IMR-90 (cell line): ENCODE results near the gene RASSF8. TPM values are rescaled to one million over a fixed set of nuclear protein-coding genes. Genes with fewer than 3 reads are reported as not detected.

Experiments
- ATAC-seq: fragments of 200-7000 bp; cut with Tn5 transposase; 2 replicates; pipeline ENCODE4 v1.9.1; 2020; ENCODE audit warnings: low read depth, mild to moderate bottlenecking, moderate library complexity
- BruUV-seq: library from RNA; stranded (reverse); fragments of 400-500 nt; replicated peaks from 2 replicates; lab custom pipeline; 2021; lab: Mats Ljungman, UMichigan
- CTCF ChIA-PET: fragments of 300-600 bp; formaldehyde crosslinking; extraction: SDS; loops from one replicate; lab custom pipeline; 2021; ENCODE audit warnings: antibody characterized with exemption; lab: Yijun Ruan, JAX
- POLR2A ChIA-PET: fragments of 300-600 bp; sonication (Branson Sonifier 250); formaldehyde crosslinking; loops from one replicate; lab custom pipeline; 2022; ENCODE audit warnings: antibody characterized with exemption; ENCODE audit not compliant: unreplicated experiment; lab: Charles Lee
- DNase-seq: peaks from one replicate; pipeline ENCODE4 v3.0.0; 2013
- H2AFZ ChIP-seq: replicated peaks from 2 replicates; pipeline ENCODE3; 2013; ENCODE audit warnings: low read length, mild to moderate bottlenecking; ENCODE audit not compliant: poor library complexity
- H2AK5ac ChIP-seq: 2 replicates; pipeline ENCODE4 v1.6.1; 2013; ENCODE audit warnings: low read depth, low read length, inconsistent platforms
- H2AK9ac ChIP-seq: replicated peaks from 2 replicates; pipeline ENCODE3; 2013; ENCODE audit warnings: mild to moderate bottlenecking, low read depth, low read length, moderate library complexity; ENCODE audit not compliant: poor library complexity
- H2BK120ac ChIP-seq: 2 replicates; pipeline ENCODE4 v1.6.1; 2013; ENCODE audit warnings: low read depth, low read length, inconsistent platforms
- H2BK15ac ChIP-seq: 3 replicates; pipeline ENCODE4 v1.6.1; 2013; ENCODE audit warnings: low read depth, low read length, inconsistent platforms
- H2BK20ac ChIP-seq: 2 replicates; pipeline ENCODE4 v1.6.1; 2013; ENCODE audit warnings: low read depth, mild to moderate bottlenecking, inconsistent platforms, low read length, moderate library complexity
- H2BK5ac ChIP-seq: 2 replicates; pipeline ENCODE4 v1.6.1; 2013; ENCODE audit warnings: mild to moderate bottlenecking, low read depth, low read length, inconsistent platforms; ENCODE audit not compliant: poor library complexity, severe bottlenecking
- H3K14ac ChIP-seq: replicated peaks from 2 replicates; pipeline ENCODE4 v1.6.1; 2013; ENCODE audit warnings: low read depth, low read length, inconsistent platforms
- H3K18ac ChIP-seq: 2 replicates; pipeline ENCODE4 v1.6.1; 2013; ENCODE audit warnings: low read depth, low read length, control low read depth
- H3K23ac ChIP-seq: 2 replicates; pipeline ENCODE4 v1.6.1; 2013; ENCODE audit warnings: low read depth, low read length, inconsistent platforms
- H3K27ac ChIP-seq: 2 replicates; pipeline ENCODE4 v1.5.1; 2013; ENCODE audit warnings: mild to moderate bottlenecking, control low read depth, low read length; ENCODE audit not compliant: insufficient read depth
- H3K27me3 ChIP-seq: 2 replicates; pipeline ENCODE4 v1.6.1; 2013; ENCODE audit warnings: low read length; ENCODE audit not compliant: control insufficient read depth, insufficient read depth
- H3K36me3 ChIP-seq: 2 replicates; pipeline ENCODE4 v1.6.1; 2013; ENCODE audit warnings: low read length, mixed read lengths; ENCODE audit not compliant: control insufficient read depth, insufficient read depth
- H3K4ac ChIP-seq: 2 replicates; pipeline ENCODE4 v1.6.1; 2013; ENCODE audit warnings: low read depth, low read length, inconsistent platforms
- H3K4me1 ChIP-seq: 2 replicates; pipeline ENCODE4 v1.6.1; 2013; ENCODE audit warnings: low read length, mixed read lengths; ENCODE audit not compliant: control insufficient read depth, insufficient read depth
- H3K4me2 ChIP-seq: 2 replicates; pipeline ENCODE4 v1.6.1; 2013; ENCODE audit warnings: low read depth, mild to moderate bottlenecking, control low read depth, low read length, moderate library complexity
- H3K4me3 ChIP-seq: 2 replicates; pipeline ENCODE4 v1.5.1; 2013; ENCODE audit warnings: low read depth, mild to moderate bottlenecking, control low read depth, low read length, moderate library complexity; ENCODE audit not compliant: insufficient read depth
- H3K56ac ChIP-seq: 2 replicates; pipeline ENCODE4 v1.6.1; 2013; ENCODE audit warnings: low read length, inconsistent platforms; ENCODE audit not compliant: insufficient read depth; ENCODE audit errors: extremely low read depth
- H3K79me1 ChIP-seq, 2 experiments: 2 replicates each; pipeline ENCODE4 v1.6.1; 2013; ENCODE audit warnings: low read length in 2 of 2, inconsistent platforms in 1 of 2, low read depth in 1 of 2
- H3K9ac ChIP-seq: 2 replicates; pipeline ENCODE4 v1.6.1; 2013; ENCODE audit warnings: low read depth, low read length, control low read depth
- H3K9me1 ChIP-seq: 2 replicates; pipeline ENCODE4 v1.6.1; 2013; ENCODE audit warnings: low read length, inconsistent platforms; ENCODE audit not compliant: insufficient read depth
- H3K9me3 ChIP-seq: 2 replicates; pipeline ENCODE4 v1.6.1; 2013; ENCODE audit warnings: low read length; ENCODE audit not compliant: control insufficient read depth, insufficient read depth
- H4K20me1 ChIP-seq: 2 replicates; pipeline ENCODE4 v1.6.1; 2013; ENCODE audit warnings: low read length, inconsistent platforms; ENCODE audit not compliant: insufficient read depth
- H4K5ac ChIP-seq: 2 replicates; pipeline ENCODE4 v1.6.1; 2013; ENCODE audit warnings: mild to moderate bottlenecking, low read depth, low read length, control low read depth
- H4K8ac ChIP-seq, 2 experiments: 2 replicates each; pipeline ENCODE4 v1.6.1; 2013; ENCODE audit warnings: low read depth in 2 of 2, low read length in 2 of 2, control low read depth in 1 of 2, inconsistent platforms in 1 of 2
- H4K91ac ChIP-seq: 2 replicates; pipeline ENCODE4 v1.6.1; 2013; ENCODE audit warnings: low read depth, low read length, inconsistent platforms; ENCODE audit not compliant: insufficient read depth
- BHLHE40 ChIP-seq: fragments of 150-350 bp; IDR thresholded peaks from 2 replicates; pipeline ENCODE4 v1.6.1; 2016; ENCODE audit warnings: mild to moderate bottlenecking, low read depth, low read length
- CHD1 ChIP-seq: IDR thresholded peaks from 2 replicates; pipeline ENCODE4 v1.6.1; 2012; ENCODE audit warnings: low read depth, low read length, improper control_type of control experiment
- MAFK ChIP-seq: IDR thresholded peaks from 2 replicates; pipeline ENCODE4 v1.6.1; 2012; ENCODE audit warnings: low read depth, low read length, improper control_type of control experiment
- MAZ ChIP-seq: IDR thresholded peaks from 2 replicates; pipeline ENCODE4 v1.6.1; 2012; ENCODE audit warnings: low read depth, mild to moderate bottlenecking, low read length, improper control_type of control experiment, moderate library complexity, borderline replicate concordance
- MXI1 ChIP-seq: IDR thresholded peaks from 2 replicates; pipeline ENCODE4 v1.6.1; 2012; ENCODE audit warnings: low read depth, mild to moderate bottlenecking, low read length, moderate library complexity, borderline replicate concordance
- POLR2A ChIP-seq: IDR thresholded peaks from 2 replicates; pipeline ENCODE4 v1.6.1; 2012; ENCODE audit warnings: mild to moderate bottlenecking, low read depth, low read length
- RAD21 ChIP-seq: IDR thresholded peaks from 2 replicates; pipeline ENCODE4 v1.6.1; 2012; ENCODE audit warnings: low read length, improper control_type of control experiment
- RCOR1 ChIP-seq: IDR thresholded peaks from 2 replicates; pipeline ENCODE4 v1.6.1; 2012; ENCODE audit warnings: mild to moderate bottlenecking, low read length, improper control_type of control experiment; ENCODE audit not compliant: insufficient replicate concordance
- RFX5 ChIP-seq: IDR thresholded peaks from 2 replicates; pipeline ENCODE4 v1.8.0; 2012; ENCODE audit warnings: low read depth, mild to moderate bottlenecking, low read length, moderate library complexity
- SMC3 ChIP-seq: fragments of 150-350 bp; IDR thresholded peaks from 2 replicates; pipeline ENCODE4 v1.6.1; 2016; ENCODE audit warnings: low read depth, mild to moderate bottlenecking, antibody characterized with exemption, low read length, moderate library complexity
- USF2 ChIP-seq: fragments of 150-350 bp; IDR thresholded peaks from 2 replicates; pipeline ENCODE4 v1.6.1; 2017; ENCODE audit warnings: mild to moderate bottlenecking, antibody characterized with exemption, low read length, low read depth
- WGBS, 2 experiments: methylation state at CpG; one replicate each; pipeline versions ENCODE4 v1.1.5 to v1.1.7; 2013; ENCODE audit warnings: missing lambda C conversion rate in 2 of 2; ENCODE audit not compliant: insufficient read length in 1 of 2; ENCODE audit errors: extremely low coverage in 2 of 2; 5-methylcytosine and 5-hydroxymethylcytosine counted together
- dilution Hi-C: fragments of 300-500 bp; cut with HindIII; formaldehyde crosslinking; loops from one replicate; pipeline ENCODE4 v1.14.3; 2018; ENCODE audit warnings: low sequenced_read_pairs; ENCODE audit not compliant: unreplicated experiment
- in situ Hi-C: fragments of 300-500 bp; cut with MboI; formaldehyde crosslinking; loops from 3 replicates; pipeline ENCODE4 v1.14.3; 2019; ENCODE audit warnings: low sequenced_read_pairs, inconsistent platforms, mixed read lengths
- intact Hi-C: fragments of 100-400 bp; cut with micrococcal nuclease; formaldehyde crosslinking; loops from 2 replicates; pipeline ENCODE4 v1.10.0; 2022
- polyA plus RNA-seq, 3 experiments: library from polyadenylated mRNA; depleted of rRNA; stranded (reverse); fragments of >200 nt; gene quantifications; 2 replicates each; pipeline ENCODE4 v1.2.3, GENCODE V29; 2012; ENCODE audit warnings: low replicate concordance in 1 of 3
- total RNA-seq: library from RNA; depleted of rRNA; stranded (reverse); fragments of >200 nt; gene quantifications from 2 replicates; pipeline ENCODE4 v1.2.3, GENCODE V29; 2012
- TF ChIP-seq, protein P1 (sequence below): fragments of 150-350 bp; IDR thresholded peaks from 2 replicates; pipeline ENCODE4 v1.6.1; 2016; ENCODE audit warnings: low read depth, mild to moderate bottlenecking, low read length, moderate library complexity, borderline replicate concordance

RASSF8 gene
- total and polyA plus RNA-seq, 2 of the 4 experiments (the other 2 are of a cell fraction): 10.8 to 50.5 TPM

- H4K5ac ChIP-seq: no peak overlapping the region
- ChIA-PET POLR2A (no interaction called here), CTCF (no interaction called here)
- H2BK20ac ChIP-seq: no peak overlapping the region
- no peak overlapping the region for H3K4ac ChIP-seq
- ATAC-seq (no peak), DNase-seq (no peak)
- H2BK15ac ChIP-seq: no peak overlapping the region
- H3K9me3 ChIP-seq: no peaks in the 10 kb centered on the region
- no peak overlapping the region for H4K8ac ChIP-seq
- H3K36me3 ChIP-seq: no peaks in the 10 kb centered on the region
- H3K9ac ChIP-seq: no peak overlapping the region
- no peak overlapping the region for H3K18ac ChIP-seq
- dilution Hi-C loops: no loop called here
- H3K9me1 ChIP-seq: no peaks in the 10 kb centered on the region
- H3K4me1 ChIP-seq: peaks cover 4% of the 10 kb centered on the region; the same call in 1 of the 2 replicates
- H3K4me3 ChIP-seq: no peak overlapping the region
- H3K79me1 ChIP-seq: no peaks in the 10 kb centered on the region
- BruUV-seq: no TSS peak
- no peaks in the 10 kb centered on the region for H4K20me1 ChIP-seq
- no peak overlapping the region for H3K4me2 ChIP-seq
- no peak overlapping the region for H2BK5ac ChIP-seq
- no peak overlapping the region for H3K27ac ChIP-seq
- no peak overlapping the region for H3K23ac ChIP-seq
- WGBS, 2 experiments: no CpG with 5 or more reads among the region's 6 CpGs
- H2AFZ ChIP-seq: no peak overlapping the region
- no peak overlapping the region for H2AK9ac ChIP-seq
- no peak overlapping the region for H3K56ac ChIP-seq
- no peak overlapping the region for H4K91ac ChIP-seq
- intact Hi-C loops: no loop called here
- H2BK120ac ChIP-seq: no peak overlapping the region
- in situ Hi-C loops: no loop called here
- H3K27me3 ChIP-seq: no peaks in the 10 kb centered on the region; the same call in 1 of the 2 replicates
- H2AK5ac ChIP-seq: no peak overlapping the region
- no peak overlapping the region for H3K14ac ChIP-seq
- no peak for TF ChIP-seq MXI1
- no peak for TF ChIP-seq BHLHE40
- TF ChIP-seq RAD21: no peak
- no peak for TF ChIP-seq RCOR1
- TF ChIP-seq USF2: no peak
- TF ChIP-seq CHD1: no peak
- no peak for TF ChIP-seq POLR2A
- TF ChIP-seq MAZ: no peak
- TF ChIP-seq RFX5: no peak
- TF ChIP-seq, protein P1, sequence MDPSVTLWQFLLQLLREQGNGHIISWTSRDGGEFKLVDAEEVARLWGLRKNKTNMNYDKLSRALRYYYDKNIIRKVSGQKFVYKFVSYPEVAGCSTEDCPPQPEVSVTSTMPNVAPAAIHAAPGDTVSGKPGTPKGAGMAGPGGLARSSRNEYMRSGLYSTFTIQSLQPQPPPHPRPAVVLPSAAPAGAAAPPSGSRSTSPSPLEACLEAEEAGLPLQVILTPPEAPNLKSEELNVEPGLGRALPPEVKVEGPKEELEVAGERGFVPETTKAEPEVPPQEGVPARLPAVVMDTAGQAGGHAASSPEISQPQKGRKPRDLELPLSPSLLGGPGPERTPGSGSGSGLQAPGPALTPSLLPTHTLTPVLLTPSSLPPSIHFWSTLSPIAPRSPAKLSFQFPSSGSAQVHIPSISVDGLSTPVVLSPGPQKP: no peak
- TF ChIP-seq MAFK: no peak
- TF ChIP-seq SMC3: no peak
These were observed 153.8 kb downstream of the RASSF8 start for GRCh38 chr12:26112232-26112631.
